Lower leg skin (tissue), 4 donors: ENCODE data around the gene CACNB2. TPM values are rescaled to one million over a fixed set of nuclear protein-coding genes. Genes with fewer than 3 reads are reported as not detected.
A peak's percentile ranks its signal among the peaks of the same experiment; 100 is the strongest.
"Not testable (repeated sequence)": the region's sequence is repeated elsewhere in the genome, so short reads cannot be mapped to it uniquely, and the experiment has no call there.

Experiments used
- DNase-seq, 2 donors: peaks; one replicate each; pipeline ENCODE4 v3.0.0-alpha.2; 2019; ENCODE audit warnings: low spot score in 2 of 2
- H3K4me3 ChIP-seq: fragments of 200-600 bp; sonication (generic); 2 replicates; pipeline ENCODE4 v1.5.1; 2017; ENCODE audit warnings: mild to moderate bottlenecking, low read depth; ENCODE audit not compliant: poor library complexity, severe bottlenecking
- CTCF ChIP-seq, 3 donors: fragments of 450-650 bp; IDR thresholded peaks; one replicate each; pipeline ENCODE4 v1.5.1; 2016; ENCODE audit warnings: antibody characterized with exemption in 3 of 3, mild to moderate bottlenecking in 3 of 3, moderate library complexity in 2 of 3
- POLR2A ChIP-seq, 2 donors: fragments of 450-650 bp; IDR thresholded peaks; one replicate each; pipeline ENCODE4 v1.6.1; 2016 to 2017; ENCODE audit warnings: antibody characterized with exemption in 2 of 2, mild to moderate bottlenecking in 1 of 2, moderate library complexity in 1 of 2
- WGBS, 2 donors: methylation state at CpG; one replicate each; pipeline ENCODE4 v1.1.5; 2018; 5-methylcytosine and 5-hydroxymethylcytosine counted together
- intact Hi-C: fragments of 100-400 bp; cut with DNase I; formaldehyde crosslinking; loops from one replicate; pipeline ENCODE4 v1.15.0; 2023; ENCODE audit warnings: low total_unique reads
- total RNA-seq, 4 donors: library from RNA; depleted of rRNA; stranded (reverse); fragments of >200 nt; gene quantifications; one replicate each; pipeline ENCODE4 v1.1.0, GENCODE V29; 2016

CACNB2 gene
- total RNA-seq, 4 donors from 2014 or later: 3.6 to 7.6 (median 6.1) TPM

- no peak for DNase-seq
- intact Hi-C loops: no loop called here
- no peak overlapping the region for H3K4me3 ChIP-seq
- TF ChIP-seq CTCF (IDR thresholded peaks at IDR 0.05) (no peak), POLR2A (IDR thresholded peaks at IDR 0.05) (no peak)
- WGBS, 2 donors: 83% methylated on average over 4 of the region's 4 CpGs
Measured at GRCh38 chr10:18566177-18566576, 426.0 kb downstream of the CACNB2 start.

- WGBS, 2 donors: 97 to 98% methylated on average over 3 of the region's 3 CpGs
- DNase-seq: no peak
Measured at GRCh38 chr10:18567343-18567856, 427.2 kb downstream of the CACNB2 start.

GRCh38 chr10:18570386-18570785 is 430.2 kb downstream of the CACNB2 start:
- WGBS, 2 donors: 96 to 99% methylated on average over 2 of the region's 2 CpGs
- intact Hi-C loops, H3K4me3 ChIP-seq, DNase-seq: not testable (repeated sequence)

More at GRCh38 chr10:18567343-18567856, 427.2 kb downstream of the CACNB2 start:
- no peak overlapping the region for H3K4me3 ChIP-seq
- TF ChIP-seq CTCF (IDR thresholded peaks at IDR 0.05) (no peak), POLR2A (IDR thresholded peaks at IDR 0.05) (no peak)
- intact Hi-C loops: no loop called here

- no peak for DNase-seq
- no peak for TF ChIP-seq CTCF (IDR thresholded peaks at IDR 0.05)
- TF ChIP-seq POLR2A (IDR thresholded peaks at IDR 0.05): no peak
- intact Hi-C loops: no loop called here
- H3K4me3 ChIP-seq: no peak overlapping the region
Measured at GRCh38 chr10:18571076-18571475, 430.9 kb downstream of the CACNB2 start.

GRCh38 chr10:18571780-18572179 is 431.6 kb downstream of the CACNB2 start:
- 97 to 98% methylated on average over 1 of the region's 1 CpG for WGBS, 2 donors
- no peak overlapping the region for H3K4me3 ChIP-seq
- no peak for DNase-seq
- intact Hi-C loops: no loop called here
- TF ChIP-seq POLR2A (IDR thresholded peaks at IDR 0.05) (no peak), CTCF (IDR thresholded peaks at IDR 0.05) (no peak)

- intact Hi-C loops: no loop called here
- TF ChIP-seq POLR2A (IDR thresholded peaks at IDR 0.05) (no peak), CTCF (IDR thresholded peaks at IDR 0.05) (peak in 1 of 3 donors; percentile 15)
- DNase-seq: no peak
- H3K4me3 ChIP-seq: no peak overlapping the region
- WGBS, 2 donors: 87 to 92% methylated on average over 8 of the region's 8 CpGs
Measured at GRCh38 chr10:18572959-18573561, 432.8 kb downstream of the CACNB2 start.
